GM18502 (cell line): Measurements from ENCODE around the gene TRPM2.
"Not testable (repeated sequence)": the region's sequence is repeated elsewhere in the genome, so short reads cannot be mapped to it uniquely, and the experiment has no call there.

Experiments used
- ATAC-seq: cut with Tn5 transposase; IDR thresholded peaks from one replicate; pipeline ENCODE4 v1.9.1; 2021; ENCODE audit warnings: mild to moderate bottlenecking; ENCODE audit not compliant: unreplicated experiment, poor library complexity

The TRPM2 gene

GRCh38 chr21:44405091-44405947 lies 51.9 kb downstream of the TRPM2 start:
- ATAC-seq, result no peak

GRCh38 chr21:44405948-44406872 lies 52.8 kb downstream of the TRPM2 start:
- ATAC-seq, result no peak

- no peak for ATAC-seq
Observed at GRCh38 chr21:44406953-44407352, 53.5 kb downstream of the TRPM2 start.

GRCh38 chr21:44407493-44407892 lies 54.1 kb downstream of the TRPM2 start:
- ATAC-seq, result no peak

GRCh38 chr21:44408226-44408625 lies 54.8 kb downstream of the TRPM2 start:
- ATAC-seq, result no peak

- ATAC-seq, result no peak
Observed at GRCh38 chr21:44413566-44414290, 60.3 kb downstream of the TRPM2 start.

GRCh38 chr21:44414291-44415072 lies 61.1 kb downstream of the TRPM2 start:
- ATAC-seq, result no peak

GRCh38 chr21:44415073-44416025 lies 61.9 kb downstream of the TRPM2 start:
- ATAC-seq, result no peak

GRCh38 chr21:44416193-44416592 lies 62.8 kb downstream of the TRPM2 start:
- no peak for ATAC-seq

GRCh38 chr21:44417621-44418107 lies 64.2 kb downstream of the TRPM2 start:
- ATAC-seq, result not testable (repeated sequence)

GRCh38 chr21:44418108-44418875 lies 64.9 kb downstream of the TRPM2 start:
- ATAC-seq, result no peak

- no peak for ATAC-seq
Observed at GRCh38 chr21:44418876-44419230, 65.4 kb downstream of the TRPM2 start.

GRCh38 chr21:44419679-44420078 lies 66.3 kb downstream of the TRPM2 start:
- no peak for ATAC-seq

- ATAC-seq, result no peak
Observed at GRCh38 chr21:44420416-44421205, 67.2 kb downstream of the TRPM2 start.

GRCh38 chr21:44421901-44422840 lies 68.8 kb downstream of the TRPM2 start:
- no peak for ATAC-seq

- ATAC-seq, result no peak
Observed at GRCh38 chr21:44423312-44423821, 69.9 kb downstream of the TRPM2 start.
